Stimulated activated CD4-positive, alpha-beta T cell treated with anti-CD3 and anti-CD28 coated beads, Interleukin-12 subunit alpha, Interleukin-12 subunit beta, amount 100 ng/mL, for 24 hours (primary cell): ENCODE measurements around the gene IGSF1.

Source experiments
- DNase-seq, 2 experiments: peaks; one replicate each; pipeline ENCODE4 v3.0.0-alpha.2; 2020; ENCODE audit warnings: low read depth in 2 of 2

The IGSF1 gene

GRCh38 chrX:131288738-131289511, at the start of gene IGSF1:
Gene IGSF1, minus strand, starts transcription at chrX:131289306. Its CDS starts 2,632 bp downstream, at chrX:131286674.
- DNase-seq: no peak

GRCh38 chrX:131332331-131332730, 43.2 kb upstream of the IGSF1 start:
- no peak for DNase-seq

- DNase-seq: no peak
Observed at GRCh38 chrX:131331152-131331551, 42.0 kb upstream of the IGSF1 start.

GRCh38 chrX:131330735-131331134, 41.6 kb upstream of the IGSF1 start:
- no peak for DNase-seq

GRCh38 chrX:131322651-131323050, 33.5 kb upstream of the IGSF1 start:
- no peak for DNase-seq

GRCh38 chrX:131317326-131317725, 28.2 kb upstream of the IGSF1 start:
- DNase-seq: no peak

- no peak for DNase-seq
Observed at GRCh38 chrX:131316260-131316659, 27.2 kb upstream of the IGSF1 start.

GRCh38 chrX:131308980-131309379, 19.9 kb upstream of the IGSF1 start:
- DNase-seq: no peak

GRCh38 chrX:131306601-131307000, 17.5 kb upstream of the IGSF1 start:
- no peak for DNase-seq

- no peak for DNase-seq
Observed at GRCh38 chrX:131305926-131306325, 16.8 kb upstream of the IGSF1 start.

GRCh38 chrX:131302701-131303100, 13.6 kb upstream of the IGSF1 start:
- DNase-seq: no peak

- DNase-seq: no peak
Observed at GRCh38 chrX:131301155-131301554, 12.0 kb upstream of the IGSF1 start.

GRCh38 chrX:131298846-131299245, 9.7 kb upstream of the IGSF1 start:
- DNase-seq: no peak

GRCh38 chrX:131298036-131298435, 8.9 kb upstream of the IGSF1 start:
- no peak for DNase-seq

- no peak for DNase-seq
Observed at GRCh38 chrX:131289527-131289926, 421 bp upstream of the IGSF1 start.

- no peak for DNase-seq
Observed at GRCh38 chrX:131288188-131288587, 918 bp downstream of the IGSF1 start.

- DNase-seq: no peak
Observed at GRCh38 chrX:131287560-131288179, 1.4 kb downstream of the IGSF1 start.

GRCh38 chrX:131279617-131280016, 9.5 kb downstream of the IGSF1 start:
- DNase-seq: no peak

- DNase-seq: no peak
Observed at GRCh38 chrX:131279197-131279596, 9.9 kb downstream of the IGSF1 start.

GRCh38 chrX:131277543-131278136, 11.5 kb downstream of the IGSF1 start:
- DNase-seq: no peak

- no peak for DNase-seq
Observed at GRCh38 chrX:131273011-131273410, 16.1 kb downstream of the IGSF1 start.

- no peak for DNase-seq
Observed at GRCh38 chrX:131271826-131272225, 17.3 kb downstream of the IGSF1 start.

- DNase-seq: no peak
Observed at GRCh38 chrX:131271274-131271673, 17.8 kb downstream of the IGSF1 start.
